ENCODE data around the gene CAPN5. TPM values are rescaled to one million over a fixed set of nuclear protein-coding genes. Genes with fewer than 3 reads are reported as not detected.

CAPN5 gene
- total RNA-seq, 1 donor from 2014 or later = 18.3 TPM

GRCh38 chr11:77173494-77173893 is 106.7 kb downstream of the CAPN5 start:
- peaks cover 19% of the 10 kb centered on the region for H3K4me1 Mint-ChIP-seq
- H3K36me3 Mint-ChIP-seq = no peaks in the 10 kb centered on the region
- H3K4me3 Mint-ChIP-seq = no peak overlapping the region
- TF ChIP-seq CTCF (IDR thresholded peaks at IDR 0.05; ENCODE audit: unreplicated experiment) = no peak
- H3K27ac Mint-ChIP-seq = no peak overlapping the region
- DNase-seq (ENCODE audit: low spot score in 2 of 2, unreplicated experiment in 2 of 2) = no peak
- no peaks in the 10 kb centered on the region for H3K27me3 Mint-ChIP-seq (ENCODE audit: low read depth)
- peaks cover 4% of the 10 kb centered on the region for H3K9me3 Mint-ChIP-seq

GRCh38 chr11:77174559-77174958 is 107.8 kb downstream of the CAPN5 start:
- no peak overlapping the region for H3K4me3 Mint-ChIP-seq
- DNase-seq (ENCODE audit: low spot score in 2 of 2, unreplicated experiment in 2 of 2) = no peak
- peaks cover 4% of the 10 kb centered on the region for H3K9me3 Mint-ChIP-seq
- H3K36me3 Mint-ChIP-seq = no peaks in the 10 kb centered on the region
- H3K27me3 Mint-ChIP-seq (ENCODE audit: low read depth) = no peaks in the 10 kb centered on the region
- peaks cover 19% of the 10 kb centered on the region for H3K4me1 Mint-ChIP-seq
- no peak overlapping the region for H3K27ac Mint-ChIP-seq
- no peak for TF ChIP-seq CTCF (IDR thresholded peaks at IDR 0.05; ENCODE audit: unreplicated experiment)

GRCh38 chr11:77175021-77175842 is 108.5 kb downstream of the CAPN5 start:
- H3K36me3 Mint-ChIP-seq = no peaks in the 10 kb centered on the region
- peaks cover 4% of the 10 kb centered on the region for H3K9me3 Mint-ChIP-seq
- H3K4me3 Mint-ChIP-seq = no peak overlapping the region
- H3K27me3 Mint-ChIP-seq (ENCODE audit: low read depth) = no peaks in the 10 kb centered on the region
- H3K27ac Mint-ChIP-seq = no peak overlapping the region
- H3K4me1 Mint-ChIP-seq = peaks cover 14% of the 10 kb centered on the region
- no peak for DNase-seq (ENCODE audit: low spot score in 2 of 2, unreplicated experiment in 2 of 2)
- TF ChIP-seq CTCF (IDR thresholded peaks at IDR 0.05; ENCODE audit: unreplicated experiment) = no peak

Other genes starting within 250 kb of the CAPN5 start
- gene ACER3, start 206.1 kb upstream of the CAPN5 start, total RNA-seq = 15.1 to 17.5 TPM (median 16.5 TPM) in 3 replicates
- not detected in 3 replicates for gene B3GNT6, start 32.6 kb upstream of the CAPN5 start, total RNA-seq
- 0.80 to 1.5 TPM (median 1.4 TPM) in 3 replicates for gene OMP, start 35.9 kb downstream of the CAPN5 start, total RNA-seq
- 1.8 to 2.4 TPM (median 2.2 TPM) in 3 replicates for gene MYO7A, start 61.3 kb downstream of the CAPN5 start, total RNA-seq
- not detected in 3 replicates for gene GDPD4, start 234.7 kb downstream of the CAPN5 start, total RNA-seq